ENCODE results near the gene UGDH.

Gene UGDH

DNA sequence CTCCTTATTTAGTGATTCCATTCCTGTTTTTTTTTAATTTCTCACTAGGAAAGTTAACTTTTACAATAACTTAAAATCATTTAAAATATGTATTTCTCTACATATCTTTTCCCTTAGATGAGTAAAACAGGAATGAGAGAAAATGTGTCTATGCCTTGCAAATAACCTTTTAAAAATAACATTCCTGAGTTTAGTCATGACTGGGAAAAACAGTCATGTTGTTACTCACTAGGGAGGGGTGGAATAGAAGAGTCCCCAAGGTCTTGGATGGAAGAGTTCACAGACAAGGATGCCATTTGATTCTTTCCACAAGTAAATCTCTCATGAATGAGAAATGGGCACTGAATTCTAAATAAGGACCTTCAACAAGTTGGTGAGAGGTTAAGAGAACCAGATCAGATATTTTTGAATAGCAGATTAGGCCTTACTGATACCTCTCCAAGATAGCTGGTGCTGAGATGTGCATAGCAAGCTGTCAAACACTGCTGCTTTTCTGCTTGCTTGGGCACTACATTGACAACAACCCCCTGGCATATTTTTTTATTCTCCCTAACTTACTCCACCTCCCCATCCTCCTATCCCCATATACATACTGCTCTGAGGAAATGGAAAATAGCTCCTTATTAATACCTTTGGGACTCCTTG lies 25.1 kb downstream of the UGDH start:
- Histone ChIP-seq H3F3A (ENCODE audit: low read depth) (no peaks in the 10 kb centered on the region), H3K79me2 (ENCODE audit: insufficient read depth, low read length) (no peaks in the 10 kb centered on the region), H3K9me3 (ENCODE audit: insufficient read depth, low read depth, low read length) (no peaks in the 10 kb centered on the region), H3K36me3 (ENCODE audit: insufficient read depth, low read length) (peaks cover 70% of the 10 kb centered on the region; the same call in 1 of the 2 replicates), H2AFZ (ENCODE audit: low read length) (no peak overlapping the region), H3K4me1 (ENCODE audit: insufficient read depth, low read length, poor library complexity, severe bottlenecking) (no peaks in the 10 kb centered on the region), H4K20me1 (ENCODE audit: insufficient read depth, low read length, poor library complexity, severe bottlenecking) (no peaks in the 10 kb centered on the region), H3K9ac (ENCODE audit: low read depth, low read length, poor library complexity, severe bottlenecking) (no peak overlapping the region), H3K4me2 (ENCODE audit: low read depth, low read length, poor library complexity, severe bottlenecking) (no peak overlapping the region), H3K4me3 (ENCODE audit: low read length, poor library complexity, severe bottlenecking) (no peak overlapping the region), H3K27me3 (ENCODE audit: insufficient read depth, low read length, poor library complexity, severe bottlenecking) (no peaks in the 10 kb centered on the region), H3K9me2 (replicated peaks; ENCODE audit: low read depth, low read length) (no peaks in the 10 kb centered on the region)
- no peak for TF ChIP-seq EZH2phosphoT487 (IDR thresholded peaks at IDR 0.05; ENCODE audit: borderline replicate concordance)
- TF ChIP-seq, protein P1, sequence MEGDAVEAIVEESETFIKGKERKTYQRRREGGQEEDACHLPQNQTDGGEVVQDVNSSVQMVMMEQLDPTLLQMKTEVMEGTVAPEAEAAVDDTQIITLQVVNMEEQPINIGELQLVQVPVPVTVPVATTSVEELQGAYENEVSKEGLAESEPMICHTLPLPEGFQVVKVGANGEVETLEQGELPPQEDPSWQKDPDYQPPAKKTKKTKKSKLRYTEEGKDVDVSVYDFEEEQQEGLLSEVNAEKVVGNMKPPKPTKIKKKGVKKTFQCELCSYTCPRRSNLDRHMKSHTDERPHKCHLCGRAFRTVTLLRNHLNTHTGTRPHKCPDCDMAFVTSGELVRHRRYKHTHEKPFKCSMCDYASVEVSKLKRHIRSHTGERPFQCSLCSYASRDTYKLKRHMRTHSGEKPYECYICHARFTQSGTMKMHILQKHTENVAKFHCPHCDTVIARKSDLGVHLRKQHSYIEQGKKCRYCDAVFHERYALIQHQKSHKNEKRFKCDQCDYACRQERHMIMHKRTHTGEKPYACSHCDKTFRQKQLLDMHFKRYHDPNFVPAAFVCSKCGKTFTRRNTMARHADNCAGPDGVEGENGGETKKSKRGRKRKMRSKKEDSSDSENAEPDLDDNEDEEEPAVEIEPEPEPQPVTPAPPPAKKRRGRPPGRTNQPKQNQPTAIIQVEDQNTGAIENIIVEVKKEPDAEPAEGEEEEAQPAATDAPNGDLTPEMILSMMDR (conservative IDR thresholded peaks at IDR 0.05; ENCODE audit: low read length) = no peak

DNA sequence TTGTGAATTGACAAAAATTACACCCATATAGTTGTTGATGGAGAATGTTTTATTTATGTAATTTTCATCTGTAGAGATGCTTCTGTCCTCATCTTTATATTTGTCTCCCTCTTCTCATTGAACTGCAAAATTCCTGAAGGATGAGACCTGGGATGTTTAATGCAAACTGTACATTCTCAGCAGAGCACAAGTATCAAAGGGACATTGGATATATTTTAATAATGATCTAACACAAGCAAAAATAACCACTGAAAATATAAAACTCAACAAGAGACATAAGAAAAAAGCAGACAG lies 28.6 kb downstream of the UGDH start:
- H3K9me3 ChIP-seq (ENCODE audit: insufficient read depth, low read depth, low read length) = no peaks in the 10 kb centered on the region
- H3K4me2 ChIP-seq (ENCODE audit: low read depth, low read length, poor library complexity, severe bottlenecking) = no peak overlapping the region
- TF ChIP-seq, protein P1 (conservative IDR thresholded peaks at IDR 0.05; ENCODE audit: low read length) = no peak
- no peak overlapping the region for H3K9ac ChIP-seq (ENCODE audit: low read depth, low read length, poor library complexity, severe bottlenecking)
- H3F3A ChIP-seq (ENCODE audit: low read depth) = no peaks in the 10 kb centered on the region
- no peak overlapping the region for H3K4me3 ChIP-seq (ENCODE audit: low read length, poor library complexity, severe bottlenecking)
- H3K79me2 ChIP-seq (ENCODE audit: insufficient read depth, low read length) = no peaks in the 10 kb centered on the region
- no peaks in the 10 kb centered on the region for H3K27me3 ChIP-seq (ENCODE audit: insufficient read depth, low read length, poor library complexity, severe bottlenecking)
- no peaks in the 10 kb centered on the region for H3K4me1 ChIP-seq (ENCODE audit: insufficient read depth, low read length, poor library complexity, severe bottlenecking)
- H3K36me3 ChIP-seq (ENCODE audit: insufficient read depth, low read length) = peaks cover 38% of the 10 kb centered on the region; the same call in 1 of the 2 replicates
- no peak overlapping the region for H2AFZ ChIP-seq (ENCODE audit: low read length)
- H3K9me2 ChIP-seq (replicated peaks; ENCODE audit: low read depth, low read length) = no peaks in the 10 kb centered on the region
- no peaks in the 10 kb centered on the region for H4K20me1 ChIP-seq (ENCODE audit: insufficient read depth, low read length, poor library complexity, severe bottlenecking)

DNA sequence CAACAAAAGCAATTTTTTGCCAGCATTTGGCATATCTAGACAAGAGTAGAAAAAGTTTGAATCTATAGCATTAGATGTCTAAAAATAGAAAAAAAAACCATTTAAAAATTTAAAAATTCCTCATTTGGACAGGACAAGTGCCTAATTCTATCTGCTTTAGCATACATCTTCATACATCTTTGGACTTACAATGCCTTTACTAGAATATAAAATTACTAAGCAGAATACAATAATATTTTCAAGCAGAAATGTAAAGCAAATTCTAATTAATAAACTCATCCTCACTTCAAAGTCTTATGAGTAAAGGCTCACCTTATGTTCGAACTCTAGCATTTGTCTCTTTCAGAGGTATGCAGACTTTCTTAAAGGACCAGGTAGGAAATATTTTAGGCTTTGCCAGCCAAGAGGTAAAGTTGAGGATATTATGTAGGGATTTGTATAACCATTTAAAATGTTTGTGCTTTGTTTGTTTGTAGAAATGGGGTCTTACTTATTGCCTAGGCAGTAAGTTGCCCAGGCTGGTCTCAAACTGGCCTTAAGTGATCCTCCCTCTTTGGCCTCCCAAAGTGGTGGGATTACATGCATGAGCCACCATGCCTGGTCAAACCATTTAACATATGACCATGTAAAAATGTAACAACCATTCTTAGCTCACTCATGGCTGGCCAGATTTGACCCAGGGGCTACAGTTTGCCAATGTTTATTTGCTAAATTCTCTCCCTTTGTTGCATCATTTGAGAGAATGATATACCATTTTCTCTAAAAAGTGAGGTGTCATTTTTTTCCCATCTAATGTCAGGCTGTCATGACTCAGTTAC lies 29.1 kb downstream of the UGDH start:
- H2AFZ ChIP-seq (ENCODE audit: low read length) = no peak overlapping the region
- H3K4me2 ChIP-seq (ENCODE audit: low read depth, low read length, poor library complexity, severe bottlenecking) = no peak overlapping the region
- H3K27me3 ChIP-seq (ENCODE audit: insufficient read depth, low read length, poor library complexity, severe bottlenecking) = no peaks in the 10 kb centered on the region
- H3K4me1 ChIP-seq (ENCODE audit: insufficient read depth, low read length, poor library complexity, severe bottlenecking) = no peaks in the 10 kb centered on the region
- no peak overlapping the region for H3K4me3 ChIP-seq (ENCODE audit: low read length, poor library complexity, severe bottlenecking)
- no peaks in the 10 kb centered on the region for H3K9me2 ChIP-seq (replicated peaks; ENCODE audit: low read depth, low read length)
- no peaks in the 10 kb centered on the region for H4K20me1 ChIP-seq (ENCODE audit: insufficient read depth, low read length, poor library complexity, severe bottlenecking)
- H3K36me3 ChIP-seq (ENCODE audit: insufficient read depth, low read length) = peaks cover 33% of the 10 kb centered on the region; the same call in 1 of the 2 replicates
- H3K9ac ChIP-seq (ENCODE audit: low read depth, low read length, poor library complexity, severe bottlenecking) = no peak overlapping the region
- TF ChIP-seq EZH2phosphoT487 (IDR thresholded peaks at IDR 0.05; ENCODE audit: borderline replicate concordance) = no peak
- TF ChIP-seq, protein P1 (conservative IDR thresholded peaks at IDR 0.05; ENCODE audit: low read length) = no peak
- no peaks in the 10 kb centered on the region for H3K79me2 ChIP-seq (ENCODE audit: insufficient read depth, low read length)
- no peaks in the 10 kb centered on the region for H3K9me3 ChIP-seq (ENCODE audit: insufficient read depth, low read depth, low read length)
- no peaks in the 10 kb centered on the region for H3F3A ChIP-seq (ENCODE audit: low read depth)
